Measurements from ENCODE around the gene FGD5. TPM values are rescaled to one million over a fixed set of nuclear protein-coding genes. Genes with fewer than 3 reads are reported as not detected.

The FGD5 gene
- total and polyA plus RNA-seq, 2 donors (not counting 1 experiment from before 2014, with no cell fraction given) = not detected

GRCh38 chr3:14907043-14907966 lies 88.5 kb downstream of the FGD5 start:
- intact Hi-C loops (cut with micrococcal nuclease) = no loop called here
- no peak overlapping the region for H3K27ac Mint-ChIP-seq
- Histone ChIP-seq H3K27me3 (replicated peaks in 1 of 4; ENCODE audit: control extremely low read depth in 1 of 4, control insufficient read depth in 3 of 4, insufficient read depth in 4 of 4, low read length in 3 of 4) (peaks cover 0 to 3% (median 0%) of the 10 kb centered on the region in 4 experiments), H2AFZ (ENCODE audit: insufficient read depth, low read depth, low read length, poor library complexity, severe bottlenecking) (no peak overlapping the region), H3K4me3 (ENCODE audit: control extremely low read depth in 1 of 5, extremely low read depth in 1 of 5, insufficient read depth in 1 of 5, low read depth in 2 of 5, low read length in 4 of 5) (no peak overlapping the region), H3K4me2 (replicated peaks; ENCODE audit: low read depth, low read length, poor library complexity, severe bottlenecking) (no peak overlapping the region), H3K79me2 (ENCODE audit: control insufficient read depth, insufficient read depth, low read length) (no peaks in the 10 kb centered on the region), H3K36me3 (replicated peaks in 1 of 2; ENCODE audit: control extremely low read depth in 1 of 2, control insufficient read depth in 1 of 2, extremely low read depth in 1 of 2, insufficient read depth in 2 of 2, low read length in 1 of 2) (no peaks in the 10 kb centered on the region), H3K9ac (ENCODE audit: low read length) (no peak overlapping the region), H3K27ac (ENCODE audit: low read length in 2 of 2) (no peak overlapping the region), H4K20me1 (ENCODE audit: control insufficient read depth, insufficient read depth, low read length, poor library complexity, severe bottlenecking) (no peaks in the 10 kb centered on the region), H3K4me1 (ENCODE audit: control insufficient read depth in 2 of 2, insufficient read depth in 2 of 2, low read length in 2 of 2) (no peaks in the 10 kb centered on the region), H3K9me3 (ENCODE audit: control extremely low read depth in 1 of 3, control insufficient read depth in 2 of 3, insufficient read depth in 1 of 3, low read length in 2 of 3) (peaks cover 0 to 17% (median 2%) of the 10 kb centered on the region in 3 donors)
- no peak for TF ChIP-seq EZH2 (IDR thresholded peaks at IDR 0.05; ENCODE audit: borderline replicate concordance, insufficient read depth, low read depth, low read length, poor library complexity, severe bottlenecking)
- TF ChIP-seq CTCF (IDR thresholded peaks at IDR 0.05) = no peak
- H3K4me1 Mint-ChIP-seq = no peaks in the 10 kb centered on the region
- 71% methylated on average over 14 of the region's 18 CpGs for WGBS (ENCODE audit: insufficient coverage)
- ChIA-PET CTCF (interaction anchor here (1.5 kb wide), 1 partner anchor 14 kb away, joined by 3 read pairs; no protein-coding TSS in a partner anchor), POLR2A (no interaction called here)
- H3K9me3 Mint-ChIP-seq (ENCODE audit: insufficient read depth) = peaks cover 7% of the 10 kb centered on the region
- no peak overlapping the region for H3K4me3 Mint-ChIP-seq
- DNase-seq = no peak
- H3K27me3 Mint-ChIP-seq = peaks cover 22% of the 10 kb centered on the region
- no peak for ATAC-seq (ENCODE audit: low read depth)

- peaks cover 7% of the 10 kb centered on the region for H3K9me3 Mint-ChIP-seq (ENCODE audit: insufficient read depth)
- H3K4me2 ChIP-seq (replicated peaks; ENCODE audit: low read depth, low read length, poor library complexity, severe bottlenecking) = no peak overlapping the region
- WGBS (ENCODE audit: insufficient coverage) = 80% methylated on average over 1 of the region's 5 CpGs
- no peak overlapping the region for H3K27ac ChIP-seq (ENCODE audit: low read length in 2 of 2)
- no peak overlapping the region for H3K9ac ChIP-seq (ENCODE audit: low read length)
- H3K4me1 ChIP-seq (ENCODE audit: control insufficient read depth in 2 of 2, insufficient read depth in 2 of 2, low read length in 2 of 2) = no peaks in the 10 kb centered on the region
- intact Hi-C loops (cut with micrococcal nuclease) = no loop called here
- ATAC-seq (ENCODE audit: low read depth) = no peak
- DNase-seq = no peak
- H3K79me2 ChIP-seq (ENCODE audit: control insufficient read depth, insufficient read depth, low read length) = no peaks in the 10 kb centered on the region
- ChIA-PET POLR2A (no interaction called here), CTCF (no interaction called here)
- H3K4me1 Mint-ChIP-seq = no peaks in the 10 kb centered on the region
- no peak overlapping the region for H3K27ac Mint-ChIP-seq
- peaks cover 0 to 17% (median 0%) of the 10 kb centered on the region in 3 donors for H3K9me3 ChIP-seq (ENCODE audit: control extremely low read depth in 1 of 3, control insufficient read depth in 2 of 3, insufficient read depth in 1 of 3, low read length in 2 of 3)
- TF ChIP-seq CTCF (IDR thresholded peaks at IDR 0.05) = no peak
- no peak for TF ChIP-seq EZH2 (IDR thresholded peaks at IDR 0.05; ENCODE audit: borderline replicate concordance, insufficient read depth, low read depth, low read length, poor library complexity, severe bottlenecking)
- H3K27me3 Mint-ChIP-seq = peaks cover 28% of the 10 kb centered on the region
- H4K20me1 ChIP-seq (ENCODE audit: control insufficient read depth, insufficient read depth, low read length, poor library complexity, severe bottlenecking) = no peaks in the 10 kb centered on the region
- H3K4me3 ChIP-seq (ENCODE audit: control extremely low read depth in 1 of 5, extremely low read depth in 1 of 5, insufficient read depth in 1 of 5, low read depth in 2 of 5, low read length in 4 of 5) = no peak overlapping the region
- H3K36me3 ChIP-seq (replicated peaks in 1 of 2; ENCODE audit: control extremely low read depth in 1 of 2, control insufficient read depth in 1 of 2, extremely low read depth in 1 of 2, insufficient read depth in 2 of 2, low read length in 1 of 2) = no peaks in the 10 kb centered on the region
- no peak overlapping the region for H3K4me3 Mint-ChIP-seq
- no peak overlapping the region for H2AFZ ChIP-seq (ENCODE audit: insufficient read depth, low read depth, low read length, poor library complexity, severe bottlenecking)
- H3K27me3 ChIP-seq (replicated peaks in 1 of 4; ENCODE audit: control extremely low read depth in 1 of 4, control insufficient read depth in 3 of 4, insufficient read depth in 4 of 4, low read length in 3 of 4) = peaks cover 0 to 6% (median 0%) of the 10 kb centered on the region in 4 experiments
Measured at GRCh38 chr3:14909250-14909649, 90.5 kb downstream of the FGD5 start.
